Activated T-cell treated with anti-CD3 and anti-CD28 coated beads for 1 hour (primary cell): ENCODE measurements around the gene PRIMPOL.
A peak's percentile ranks its signal among the peaks of the same experiment; 100 is the strongest.
"Not testable (repeated sequence)": the region's sequence is repeated elsewhere in the genome, so short reads cannot be mapped to it uniquely, and the experiment has no call there.

Experiments
- DNase-seq: peaks from one replicate; pipeline ENCODE4 v3.0.0-alpha.2; 2020; ENCODE audit warnings: low read depth

The PRIMPOL gene

GRCh38 chr4:184636897-184637296 lies 12.6 kb upstream of the PRIMPOL start:
- DNase-seq = no peak

- no peak for DNase-seq
These were observed 8.5 kb upstream of the PRIMPOL start for GRCh38 chr4:184641022-184641421.

- DNase-seq = no peak
These were observed 8.1 kb upstream of the PRIMPOL start for GRCh38 chr4:184641451-184641850.

- no peak for DNase-seq
These were observed 5.8 kb upstream of the PRIMPOL start for GRCh38 chr4:184643731-184644130.

- DNase-seq = no peak
These were observed 4.8 kb upstream of the PRIMPOL start for GRCh38 chr4:184644553-184645307.

GRCh38 chr4:184645904-184646610 lies 3.5 kb upstream of the PRIMPOL start:
- no peak for DNase-seq

GRCh38 chr4:184647266-184648053 lies 2.1 kb upstream of the PRIMPOL start:
- no peak for DNase-seq

- DNase-seq = no peak
These were observed 1.6 kb upstream of the PRIMPOL start for GRCh38 chr4:184648054-184648312.

GRCh38 chr4:184648313-184649025 lies 1.1 kb upstream of the PRIMPOL start:
- peak; percentile 27 for DNase-seq

GRCh38 chr4:184649971-184650855 lies 675 bp downstream of the PRIMPOL start:
- no peak for DNase-seq

GRCh38 chr4:184651899-184652298 lies 2.4 kb downstream of the PRIMPOL start:
- no peak for DNase-seq

- DNase-seq = not testable (repeated sequence)
These were observed 3.1 kb downstream of the PRIMPOL start for GRCh38 chr4:184652681-184653080.

- DNase-seq = no peak
These were observed 4.1 kb downstream of the PRIMPOL start for GRCh38 chr4:184653650-184654049.

- no peak for DNase-seq
These were observed 6.6 kb downstream of the PRIMPOL start for GRCh38 chr4:184655889-184656869.

- no peak for DNase-seq
These were observed 7.6 kb downstream of the PRIMPOL start for GRCh38 chr4:184657144-184657543.

GRCh38 chr4:184657820-184658219 lies 8.3 kb downstream of the PRIMPOL start:
- not testable (repeated sequence) for DNase-seq

- no peak for DNase-seq
These were observed 11.4 kb downstream of the PRIMPOL start for GRCh38 chr4:184660978-184661377.

- no peak for DNase-seq
These were observed 12.7 kb downstream of the PRIMPOL start for GRCh38 chr4:184662236-184662635.

- DNase-seq = no peak
These were observed 15.1 kb downstream of the PRIMPOL start for GRCh38 chr4:184664445-184665210.
